PC-9 (cell line): Measurements from ENCODE around the gene OPN1SW.

Experiments used
- EZH2 ChIP-seq: fragments of 200-600 bp; sonication (generic); IDR thresholded peaks from 2 replicates; pipeline ENCODE4 v1.8.0; 2017; ENCODE audit warnings: antibody characterized with exemption, low read depth
- TF ChIP-seq, protein P1 (sequence below): fragments of 200-600 bp; sonication (generic); conservative IDR thresholded peaks from 2 replicates; pipeline ENCODE4 v1.6.1; 2017; ENCODE audit warnings: mixed run types, antibody characterized with exemption, mild to moderate bottlenecking, moderate library complexity

DNA sequence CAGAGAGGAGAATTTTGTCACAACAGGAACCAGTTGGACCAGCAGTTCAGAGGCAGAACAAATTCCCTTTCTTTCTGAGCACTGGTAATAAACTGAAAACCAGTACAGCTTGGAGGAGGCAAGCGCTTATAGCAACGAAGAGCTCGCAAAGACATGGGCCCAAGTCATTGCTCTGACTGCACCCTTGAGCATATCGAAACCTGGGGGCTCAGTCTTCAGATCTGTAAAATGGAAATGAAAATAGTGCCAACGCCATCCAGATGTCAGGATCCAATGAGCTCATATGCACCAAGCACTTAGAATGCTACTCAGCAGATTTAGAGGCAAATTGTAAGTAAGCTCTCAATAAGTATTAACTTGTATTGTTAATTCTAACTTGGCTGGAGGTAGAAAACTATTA is 50.9 kb downstream of the OPN1SW start:
- TF ChIP-seq, protein P1, sequence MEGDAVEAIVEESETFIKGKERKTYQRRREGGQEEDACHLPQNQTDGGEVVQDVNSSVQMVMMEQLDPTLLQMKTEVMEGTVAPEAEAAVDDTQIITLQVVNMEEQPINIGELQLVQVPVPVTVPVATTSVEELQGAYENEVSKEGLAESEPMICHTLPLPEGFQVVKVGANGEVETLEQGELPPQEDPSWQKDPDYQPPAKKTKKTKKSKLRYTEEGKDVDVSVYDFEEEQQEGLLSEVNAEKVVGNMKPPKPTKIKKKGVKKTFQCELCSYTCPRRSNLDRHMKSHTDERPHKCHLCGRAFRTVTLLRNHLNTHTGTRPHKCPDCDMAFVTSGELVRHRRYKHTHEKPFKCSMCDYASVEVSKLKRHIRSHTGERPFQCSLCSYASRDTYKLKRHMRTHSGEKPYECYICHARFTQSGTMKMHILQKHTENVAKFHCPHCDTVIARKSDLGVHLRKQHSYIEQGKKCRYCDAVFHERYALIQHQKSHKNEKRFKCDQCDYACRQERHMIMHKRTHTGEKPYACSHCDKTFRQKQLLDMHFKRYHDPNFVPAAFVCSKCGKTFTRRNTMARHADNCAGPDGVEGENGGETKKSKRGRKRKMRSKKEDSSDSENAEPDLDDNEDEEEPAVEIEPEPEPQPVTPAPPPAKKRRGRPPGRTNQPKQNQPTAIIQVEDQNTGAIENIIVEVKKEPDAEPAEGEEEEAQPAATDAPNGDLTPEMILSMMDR, result no peak
- TF ChIP-seq EZH2, result no peak
